Immature natural killer cell (primary cell): ENCODE measurements around the gene GIPC1. TPM values are rescaled to one million over a fixed set of nuclear protein-coding genes. Genes with fewer than 3 reads are reported as not detected.

ENCODE experiments used
- DNase-seq, 3 donors: peaks; one replicate each; pipeline ENCODE4 v3.0.0; 2022; ENCODE audit warnings: mixed read lengths in 1 of 3
- H3K27ac Mint-ChIP-seq, 6 donors: one replicate each; pipeline ENCODE4 v1.8.0; 2020; ENCODE audit warnings: mixed read lengths in 6 of 6, mild to moderate bottlenecking in 5 of 6, inconsistent platforms in 4 of 6, moderate library complexity in 3 of 6
- H3K27me3 Mint-ChIP-seq, 3 donors: one replicate each; pipeline ENCODE4 v1.8.0; 2020 to 2021; ENCODE audit warnings: low read depth in 3 of 3, mild to moderate bottlenecking in 3 of 3, mixed read lengths in 3 of 3, moderate library complexity in 3 of 3, inconsistent platforms in 1 of 3
- H3K36me3 Mint-ChIP-seq, 3 donors: one replicate each; pipeline ENCODE4 v1.8.0; 2020; ENCODE audit warnings: mixed read lengths in 3 of 3, inconsistent platforms in 2 of 3, mild to moderate bottlenecking in 2 of 3
- H3K4me1 Mint-ChIP-seq, 2 donors: one replicate each; pipeline ENCODE4 v1.8.0; 2020; ENCODE audit warnings: inconsistent platforms in 2 of 2, mild to moderate bottlenecking in 2 of 2, mixed read lengths in 2 of 2, moderate library complexity in 1 of 2
- H3K4me3 Mint-ChIP-seq, 5 donors: one replicate each; pipeline ENCODE4 v1.8.0; 2020; ENCODE audit warnings: mild to moderate bottlenecking in 5 of 5, mixed read lengths in 5 of 5, inconsistent platforms in 3 of 5, moderate library complexity in 3 of 5
- H3K9me3 Mint-ChIP-seq, 6 donors: one replicate each; pipeline ENCODE4 v1.8.0; 2020; ENCODE audit warnings: mild to moderate bottlenecking in 6 of 6, mixed read lengths in 6 of 6, inconsistent platforms in 4 of 6, moderate library complexity in 3 of 6
- polyA plus RNA-seq, 3 donors: library from polyadenylated mRNA; unstranded; fragments of 300-500 nt; fragmentation: Illumina TruSeq; gene quantifications; one replicate each; pipeline ENCODE4 v1.2.3, GENCODE V29; 2021

Gene GIPC1
- polyA plus RNA-seq, 3 donors from 2014 or later: 42.0 to 49.0 (median 47.0) TPM

DNA sequence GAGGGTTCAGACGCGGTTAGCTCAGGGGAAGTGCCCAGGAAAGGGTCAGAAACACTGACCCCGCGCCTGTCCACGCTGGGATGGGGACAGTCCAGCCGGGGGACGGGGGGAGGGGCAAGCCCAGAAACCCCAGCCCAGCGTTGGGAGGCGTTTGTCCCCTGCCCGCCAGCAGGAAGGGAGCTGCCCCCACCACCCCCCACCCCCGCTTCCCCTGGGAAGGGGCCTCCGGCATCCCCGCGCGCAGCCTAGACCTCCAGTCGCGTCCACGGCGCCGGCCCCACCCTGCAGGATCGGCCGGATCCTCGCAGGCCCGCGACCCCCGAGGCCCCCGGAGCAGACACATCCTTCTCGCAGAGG is 277 bp downstream of the GIPC1 start:
- Mint-ChIP-seq H3K27ac (peak overlapping the region in 5 of 6 donors; percentile 63 to 91 (median 83)), H3K4me1 (peaks cover 24 to 25% of the 10 kb centered on the region in 2 donors), H3K9me3 (no peaks in the 10 kb centered on the region), H3K4me3 (peak overlapping the region; percentile 81 to 85 (median 83)), H3K27me3 (peaks cover 0 to 4% (median 0%) of the 10 kb centered on the region in 3 donors), H3K36me3 (peaks cover 0 to 4% (median 3%) of the 10 kb centered on the region in 3 donors)
- no peak for DNase-seq

DNA sequence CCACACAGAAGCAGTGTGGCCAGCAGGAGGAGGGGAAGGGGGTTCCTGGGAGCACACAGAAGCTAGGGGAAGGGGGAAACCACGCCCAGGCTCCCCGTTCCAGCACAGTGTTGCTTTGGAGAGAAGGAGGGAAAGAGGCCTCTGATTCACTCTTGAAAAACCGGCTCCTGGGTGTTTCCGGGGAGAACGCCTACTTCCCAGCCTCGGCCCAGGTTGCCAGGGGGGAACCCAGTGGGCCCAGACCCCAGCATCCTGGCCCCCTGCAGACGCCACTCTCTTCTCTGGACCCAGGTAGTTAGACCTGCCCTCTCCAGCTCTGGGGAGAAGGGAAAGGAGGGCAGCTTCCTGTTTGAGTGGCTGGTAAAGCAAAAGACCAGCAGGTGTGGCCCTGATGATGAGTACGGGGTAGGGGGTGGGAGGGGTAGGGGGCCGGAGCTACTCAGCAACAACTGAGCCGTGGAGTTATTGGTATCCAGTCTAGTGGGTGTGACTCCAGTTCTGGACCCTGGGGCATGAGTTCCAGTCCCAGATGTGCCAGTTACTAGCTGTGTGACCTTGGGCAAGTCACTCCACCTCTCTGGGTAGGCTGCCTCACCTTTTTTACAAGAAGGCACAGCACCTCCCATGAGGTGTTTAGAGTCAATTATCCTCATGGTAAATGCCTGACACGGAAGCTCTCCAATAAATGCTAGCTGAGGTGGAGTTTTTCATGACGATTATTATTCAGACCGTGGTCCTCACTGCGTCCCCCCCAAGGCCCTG is 836 bp downstream of the GIPC1 start:
- DNase-seq: no peak
- Mint-ChIP-seq H3K36me3 (peaks cover 0 to 4% (median 3%) of the 10 kb centered on the region in 3 donors), H3K4me1 (peaks cover 24 to 25% of the 10 kb centered on the region in 2 donors), H3K9me3 (no peaks in the 10 kb centered on the region), H3K27me3 (peaks cover 0 to 4% (median 0%) of the 10 kb centered on the region in 3 donors), H3K27ac (peak overlapping the region; percentile 17 to 91 (median 80)), H3K4me3 (peak overlapping the region; percentile 81 to 85 (median 83))

DNA sequence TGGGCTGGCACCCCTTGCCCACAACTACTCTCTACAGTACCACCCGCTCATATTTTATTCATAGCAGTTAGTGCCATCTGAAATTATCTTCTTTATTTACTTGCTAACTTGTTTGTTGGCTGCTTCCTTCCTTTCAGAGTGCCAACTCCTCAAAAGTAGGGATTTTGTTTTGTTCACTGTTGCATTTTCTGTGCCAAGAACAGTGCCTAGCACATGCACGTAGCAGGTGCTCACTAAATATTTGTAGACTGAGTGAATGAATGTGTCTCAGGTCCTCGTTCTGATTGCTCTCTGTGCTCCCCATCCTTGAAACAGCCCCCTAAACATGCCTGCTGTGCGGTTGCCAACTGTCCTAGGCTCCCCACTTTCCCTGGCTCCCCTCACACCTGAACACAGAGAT is 1.5 kb downstream of the GIPC1 start:
- DNase-seq: no peak
- H3K9me3 Mint-ChIP-seq: no peaks in the 10 kb centered on the region
- H3K36me3 Mint-ChIP-seq: peaks cover 3 to 10% (median 8%) of the 10 kb centered on the region in 3 donors
- H3K4me3 Mint-ChIP-seq: peak overlapping the region; percentile 65 to 79 (median 69)
- peak overlapping the region; percentile 17 to 85 (median 78) for H3K27ac Mint-ChIP-seq
- peaks cover 0 to 4% (median 0%) of the 10 kb centered on the region in 3 donors for H3K27me3 Mint-ChIP-seq
- peaks cover 24 to 25% of the 10 kb centered on the region in 2 donors for H3K4me1 Mint-ChIP-seq

DNA sequence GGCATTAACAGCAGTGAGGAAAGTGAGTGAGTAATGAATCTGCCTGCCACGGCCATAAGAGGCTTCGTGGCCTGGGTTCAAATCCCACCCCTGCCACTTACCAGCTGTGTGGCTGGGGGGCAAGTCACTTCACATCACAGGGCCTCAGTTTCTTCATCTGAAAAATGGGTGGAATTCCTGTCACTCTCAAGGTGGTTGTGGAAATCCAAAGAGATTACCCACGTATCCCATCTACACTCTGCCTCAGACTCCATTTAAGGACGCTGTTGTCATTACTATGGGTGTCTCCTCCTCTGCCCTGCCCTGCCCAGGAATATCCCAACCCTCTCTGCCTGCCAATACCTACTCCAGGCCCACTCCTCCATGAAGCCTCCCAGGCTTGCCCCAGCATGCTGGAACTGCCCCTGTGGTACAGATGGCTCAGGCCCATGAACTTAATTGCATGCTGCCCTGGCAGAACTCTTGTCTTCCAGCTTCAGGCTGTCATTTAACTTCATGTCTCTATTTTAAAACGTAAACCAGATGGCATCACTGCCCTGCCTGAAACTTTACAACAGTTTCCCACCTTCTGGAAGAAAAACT is 3.1 kb downstream of the GIPC1 start:
- peaks cover 24 to 25% of the 10 kb centered on the region in 2 donors for H3K4me1 Mint-ChIP-seq
- H3K27me3 Mint-ChIP-seq: peaks cover 0 to 4% (median 0%) of the 10 kb centered on the region in 3 donors
- H3K36me3 Mint-ChIP-seq: peaks cover 3 to 12% (median 12%) of the 10 kb centered on the region in 3 donors
- no peak overlapping the region for H3K4me3 Mint-ChIP-seq
- no peaks in the 10 kb centered on the region for H3K9me3 Mint-ChIP-seq
- peak overlapping the region in 5 of 6 donors; percentile 28 to 79 (median 45) for H3K27ac Mint-ChIP-seq
- DNase-seq: no peak

DNA sequence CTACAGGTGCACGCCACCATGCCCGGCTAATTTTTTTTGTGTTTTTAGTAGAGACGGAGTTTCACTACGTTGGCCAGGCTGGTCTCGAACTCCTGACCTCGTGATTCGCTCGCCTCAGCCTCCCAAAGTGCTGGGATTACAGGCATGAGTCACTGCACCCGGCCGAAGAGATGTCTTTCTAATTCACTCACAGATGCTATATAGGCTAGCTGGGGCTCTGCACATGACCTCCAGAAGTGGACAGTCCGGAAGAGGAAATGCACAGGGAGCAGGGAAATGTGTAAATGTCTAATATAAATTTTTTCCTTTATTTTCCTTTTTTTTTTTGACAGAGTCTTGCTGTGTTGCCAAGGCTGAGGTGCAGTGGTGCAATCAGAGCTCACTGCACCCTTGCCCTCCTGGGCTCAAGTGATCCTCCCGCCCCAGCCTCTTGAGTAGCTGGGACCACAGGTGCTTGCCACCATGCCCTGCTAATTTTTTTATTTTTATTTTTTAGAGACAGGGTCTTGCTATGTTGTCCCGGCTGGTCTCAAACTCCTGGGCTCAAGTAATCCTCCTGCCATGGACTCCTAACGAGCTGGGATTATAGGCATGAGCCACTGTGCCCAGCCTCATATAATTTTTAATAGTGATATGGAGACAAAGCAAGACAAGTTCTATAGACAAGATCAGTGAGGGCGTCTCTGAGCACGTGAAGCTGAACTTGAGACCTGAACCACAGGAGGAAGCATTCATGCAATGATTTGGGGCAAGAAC is 8.4 kb downstream of the GIPC1 start:
- peaks cover 3 to 12% (median 12%) of the 10 kb centered on the region in 3 donors for H3K36me3 Mint-ChIP-seq
- no peak for DNase-seq
- no peak overlapping the region for H3K4me3 Mint-ChIP-seq
- peaks cover 6 to 7% of the 10 kb centered on the region in 2 donors for H3K4me1 Mint-ChIP-seq
- no peaks in the 10 kb centered on the region for H3K9me3 Mint-ChIP-seq
- H3K27me3 Mint-ChIP-seq: peaks cover 0 to 4% (median 0%) of the 10 kb centered on the region in 3 donors
- H3K27ac Mint-ChIP-seq: no peak overlapping the region

DNA sequence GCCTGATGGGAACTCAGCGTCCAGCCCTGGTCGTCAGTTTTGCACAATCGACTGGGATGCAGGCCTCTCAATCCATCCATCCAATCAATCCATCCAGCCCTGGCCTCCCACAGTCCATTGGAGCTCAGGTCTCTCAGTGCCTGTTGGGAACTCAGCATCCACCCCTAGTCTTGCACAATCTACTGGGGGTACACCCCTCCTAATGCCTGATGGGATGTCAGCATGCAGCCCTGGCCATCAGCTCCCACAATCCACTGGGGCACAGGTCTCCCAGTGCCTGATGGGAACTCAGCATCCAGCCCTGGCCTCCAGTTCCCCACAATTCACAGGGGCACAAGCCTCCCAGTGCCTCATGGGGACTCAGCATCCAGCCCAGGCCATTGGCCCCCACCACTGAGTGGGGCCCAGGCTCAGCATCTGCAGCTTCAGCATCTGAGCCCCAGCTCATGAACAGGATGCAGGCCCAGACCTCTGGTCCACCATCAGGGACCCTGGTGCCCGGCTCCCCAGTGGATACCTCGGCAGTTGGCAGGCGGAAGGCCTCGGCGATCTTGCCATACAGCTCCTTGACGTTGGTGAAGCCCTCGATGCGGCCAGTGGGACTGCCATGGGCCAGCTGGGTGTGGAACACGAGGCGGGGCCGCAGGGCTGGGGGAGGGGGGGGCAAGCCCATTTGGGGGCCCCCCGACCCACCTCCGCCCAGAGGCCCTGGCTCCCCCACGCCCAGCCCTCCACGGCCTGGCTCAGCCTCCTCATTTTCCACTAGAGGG is 13.6 kb downstream of the GIPC1 start:
- peaks cover 6 to 12% of the 10 kb centered on the region in 2 donors for H3K4me1 Mint-ChIP-seq
- H3K9me3 Mint-ChIP-seq: no peaks in the 10 kb centered on the region
- peak overlapping the region in 1 of 6 donors; percentile 5 for H3K27ac Mint-ChIP-seq
- peaks cover 0 to 4% (median 0%) of the 10 kb centered on the region in 3 donors for H3K27me3 Mint-ChIP-seq
- H3K4me3 Mint-ChIP-seq: no peak overlapping the region
- peaks cover 0 to 3% (median 0%) of the 10 kb centered on the region in 3 donors for H3K36me3 Mint-ChIP-seq
- no peak for DNase-seq

DNA sequence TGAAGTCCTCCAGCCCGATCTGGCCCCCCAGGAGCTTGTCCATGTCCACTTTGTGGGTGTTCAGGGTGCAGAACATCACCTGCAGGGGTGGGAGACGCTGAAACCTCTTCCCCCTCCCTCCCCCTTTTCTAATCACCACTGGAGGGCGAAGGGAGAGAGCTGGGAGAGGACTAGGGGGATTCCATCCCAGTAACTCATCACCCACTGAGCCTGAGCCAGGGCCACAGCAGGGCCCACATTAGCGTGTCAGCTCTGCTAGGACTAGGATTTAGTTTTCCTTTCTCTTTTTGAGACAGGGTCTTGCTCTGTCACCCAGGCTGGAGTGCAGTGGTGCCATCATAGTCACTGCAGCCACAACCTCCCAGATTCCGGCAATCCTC is 15.2 kb downstream of the GIPC1 start:
- Mint-ChIP-seq H3K27ac (peak overlapping the region in 1 of 6 donors; percentile 69), H3K4me1 (peaks cover 12 to 20% of the 10 kb centered on the region in 2 donors), H3K36me3 (peaks cover 0 to 3% (median 0%) of the 10 kb centered on the region in 3 donors), H3K27me3 (peaks cover 0 to 14% (median 8%) of the 10 kb centered on the region in 3 donors), H3K4me3 (no peak overlapping the region), H3K9me3 (no peaks in the 10 kb centered on the region)
- no peak for DNase-seq

DNA sequence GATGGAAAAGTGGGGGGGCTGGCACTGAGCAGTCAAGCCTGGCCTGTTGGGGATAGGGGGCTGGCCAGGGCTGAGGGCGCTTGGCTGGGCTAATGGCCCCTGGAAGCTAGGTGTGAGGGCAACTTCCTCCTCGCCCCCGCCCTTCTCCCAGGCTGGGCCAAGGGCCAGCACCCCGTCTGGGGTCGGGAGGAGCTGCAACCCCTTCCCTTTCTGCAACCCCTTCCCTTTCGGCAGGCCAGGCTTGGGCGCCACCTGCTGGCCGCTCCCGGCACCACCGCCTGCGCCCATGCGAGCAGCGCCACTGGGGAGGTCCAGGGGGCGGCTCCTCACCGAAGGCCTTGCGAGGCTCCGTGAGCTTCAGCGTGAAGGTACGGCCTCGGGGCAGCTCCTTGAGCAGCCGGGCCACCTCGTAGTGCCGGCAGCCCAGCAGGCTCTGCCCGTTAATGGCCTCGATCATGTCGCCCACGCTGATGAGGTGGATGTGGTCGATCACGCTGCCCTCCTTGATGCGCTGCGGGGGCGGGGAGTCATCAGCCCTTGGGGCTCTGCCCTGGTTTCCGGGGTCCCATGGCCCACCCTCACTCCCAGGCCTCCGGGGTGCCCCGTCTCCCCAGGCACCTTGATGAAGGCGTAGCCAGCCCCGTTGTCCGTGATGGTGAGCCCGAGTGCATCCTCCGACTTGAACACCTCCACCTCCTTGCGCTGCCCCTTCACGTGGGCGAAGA is 15.8 kb downstream of the GIPC1 start:
- Mint-ChIP-seq H3K4me3 (no peak overlapping the region), H3K27me3 (peaks cover 0 to 14% (median 8%) of the 10 kb centered on the region in 3 donors), H3K27ac (peak overlapping the region in 1 of 6 donors; percentile 46), H3K4me1 (peaks cover 15 to 23% of the 10 kb centered on the region in 2 donors), H3K9me3 (no peaks in the 10 kb centered on the region), H3K36me3 (peaks cover 0 to 3% (median 0%) of the 10 kb centered on the region in 3 donors)
- peak; percentile 66 to 75 (median 72) for DNase-seq

DNA sequence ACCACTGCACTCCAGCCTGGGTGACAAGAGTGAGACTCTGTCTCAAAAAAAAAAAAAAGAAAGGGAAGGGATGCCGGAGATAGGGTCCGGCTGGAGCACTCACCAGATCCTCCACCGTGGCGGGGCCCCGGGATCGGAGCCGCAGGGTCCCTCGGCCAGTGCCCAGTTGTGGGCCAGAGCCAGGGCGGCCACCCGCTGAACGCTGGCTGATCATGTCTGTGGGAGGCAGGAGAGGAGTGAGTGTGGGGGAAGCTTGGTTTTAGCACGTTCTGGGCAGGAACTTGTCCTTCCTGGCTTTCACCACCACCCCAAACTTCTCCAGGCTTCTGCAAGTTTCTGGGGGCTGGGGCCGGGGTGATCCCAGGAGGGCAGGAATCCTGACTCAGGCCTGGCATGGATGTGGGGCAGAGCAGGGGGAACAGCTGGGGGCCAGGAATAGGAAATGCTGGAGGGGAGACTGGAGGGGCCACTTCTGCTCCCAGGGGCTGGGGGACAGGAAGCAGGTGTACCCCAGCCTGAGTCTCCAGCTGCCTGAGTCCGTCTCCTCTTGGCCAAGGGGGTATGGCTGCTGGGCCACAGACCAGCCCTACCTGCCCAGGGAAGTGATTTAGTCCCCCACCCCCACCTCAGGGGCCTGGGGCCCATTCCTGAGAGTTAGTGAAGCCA is 16.5 kb downstream of the GIPC1 start:
- Mint-ChIP-seq H3K4me3 (no peak overlapping the region), H3K4me1 (peaks cover 20 to 28% of the 10 kb centered on the region in 2 donors), H3K36me3 (peaks cover 0 to 3% (median 0%) of the 10 kb centered on the region in 3 donors), H3K27ac (peak overlapping the region in 2 of 6 donors; percentile 20 to 78), H3K27me3 (peaks cover 0 to 15% (median 10%) of the 10 kb centered on the region in 3 donors), H3K9me3 (no peaks in the 10 kb centered on the region)
- no peak for DNase-seq

DNA sequence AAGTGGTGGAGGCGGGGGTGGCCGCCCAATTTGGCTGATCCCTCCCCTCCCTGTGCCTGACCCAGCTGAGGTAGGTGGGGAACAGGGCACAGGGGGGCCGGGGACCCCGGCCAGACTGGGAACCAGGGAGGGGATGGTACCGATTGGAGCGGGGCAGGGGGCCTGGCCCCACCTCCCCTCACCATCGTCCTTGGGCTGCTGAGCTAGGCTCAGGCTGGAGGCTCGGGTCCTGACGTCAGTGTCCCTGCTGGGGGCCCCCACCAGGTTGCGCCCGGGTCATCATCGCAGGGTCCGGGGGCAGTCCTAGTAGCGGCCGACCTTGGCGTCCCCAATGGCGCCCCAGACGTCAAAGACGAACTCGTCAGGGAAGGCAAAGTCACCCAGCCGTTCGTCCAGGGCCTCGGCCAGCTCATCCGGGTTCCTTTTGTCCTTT is 17.8 kb downstream of the GIPC1 start:
- Mint-ChIP-seq H3K4me3 (no peak overlapping the region), H3K27ac (peak overlapping the region in 2 of 6 donors; percentile 45 to 83), H3K9me3 (no peaks in the 10 kb centered on the region), H3K36me3 (peaks cover 0 to 3% (median 0%) of the 10 kb centered on the region in 3 donors), H3K4me1 (peaks cover 24 to 33% of the 10 kb centered on the region in 2 donors), H3K27me3 (peaks cover 0 to 20% (median 11%) of the 10 kb centered on the region in 3 donors)
- DNase-seq: no peak

DNA sequence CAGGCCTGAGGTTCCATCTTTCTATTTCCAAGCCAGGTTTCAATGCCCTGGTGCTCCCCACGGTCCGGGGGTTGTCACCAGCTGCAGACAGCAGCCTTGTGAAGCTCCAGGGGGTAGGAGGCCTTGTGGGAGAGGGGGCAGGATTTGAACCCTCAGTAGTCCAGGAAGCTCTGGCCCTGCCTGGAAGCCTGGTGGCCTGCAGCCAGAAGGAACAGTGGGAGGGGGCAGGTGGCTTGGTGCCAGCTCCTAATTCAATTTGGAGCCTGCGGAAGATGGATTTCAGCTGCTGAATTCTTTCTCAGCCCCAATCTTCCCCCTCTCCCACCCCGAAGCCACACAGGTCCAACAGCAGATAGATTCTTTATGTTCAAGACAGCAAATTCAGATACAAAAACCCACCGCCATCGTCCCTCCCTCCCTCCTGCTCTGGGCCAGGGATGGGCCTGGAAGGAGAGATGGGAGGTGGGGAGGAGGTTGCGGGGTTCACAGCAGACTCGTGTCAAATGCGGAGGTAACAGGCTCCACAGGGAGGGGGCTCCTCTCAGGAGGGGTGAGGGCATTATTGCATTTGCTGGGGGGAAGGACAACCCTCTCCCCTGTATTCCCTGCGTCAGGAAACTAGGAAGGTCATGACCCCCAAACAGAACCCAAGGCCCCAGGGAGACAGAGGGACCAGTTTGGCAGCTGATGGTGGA is 18.4 kb downstream of the GIPC1 start:
- Mint-ChIP-seq H3K36me3 (peaks cover 0 to 3% (median 0%) of the 10 kb centered on the region in 3 donors), H3K4me1 (peaks cover 28 to 39% of the 10 kb centered on the region in 2 donors), H3K27me3 (peaks cover 3 to 25% (median 15%) of the 10 kb centered on the region in 3 donors), H3K4me3 (no peak overlapping the region), H3K27ac (peak overlapping the region in 4 of 6 donors; percentile 45 to 92 (median 72)), H3K9me3 (no peaks in the 10 kb centered on the region)
- no peak for DNase-seq
